GM21423 (cell line): ENCODE data around the gene QDPR.

Experiments
- ATAC-seq: cut with Tn5 transposase; IDR thresholded peaks from one replicate; pipeline ENCODE4 v1.9.1; 2021; ENCODE audit warnings: mild to moderate bottlenecking, moderate library complexity; ENCODE audit not compliant: unreplicated experiment

QDPR gene

GRCh38 chr4:17436750-17437090 lies 75.2 kb downstream of the QDPR start:
- ATAC-seq: no peak
